Kidney epithelial cell (primary cell): ENCODE results near the gene KCNMA1. TPM values are rescaled to one million over a fixed set of nuclear protein-coding genes. Genes with fewer than 3 reads are reported as not detected.

Source experiments
- DNase-seq: peaks from one replicate; pipeline ENCODE4 v3.0.0-alpha.2; 2010; ENCODE audit warnings: low read depth
- H3K27me3 ChIP-seq: 2 replicates; pipeline ENCODE4 v1.6.0; 2011; ENCODE audit warnings: low read length; ENCODE audit not compliant: control insufficient read depth, insufficient read depth
- H3K36me3 ChIP-seq: 2 replicates; pipeline ENCODE4 v1.5.1; 2011; ENCODE audit warnings: low read length; ENCODE audit not compliant: control insufficient read depth, insufficient read depth
- H3K4me3 ChIP-seq: 2 replicates; pipeline ENCODE4 v1.5.1; 2011; ENCODE audit warnings: low read depth, mild to moderate bottlenecking, control low read depth, low read length
- CTCF ChIP-seq: IDR thresholded peaks from 2 replicates; pipeline ENCODE4 v1.5.1; 2011; ENCODE audit warnings: mild to moderate bottlenecking, moderate library complexity, low read length, control low read depth, inconsistent platforms; ENCODE audit not compliant: insufficient read depth, poor library complexity, severe bottlenecking
- total RNA-seq: library from RNA; depleted of rRNA; stranded (reverse); fragments of >200 nt; gene quantifications from 2 replicates; pipeline ENCODE4 v1.2.3, GENCODE V29; 2015

The KCNMA1 gene
- total RNA-seq, 1 donor from 2014 or later, result 18.9 TPM

- DNase-seq, result no peak
- H3K36me3 ChIP-seq, result no peaks in the 10 kb centered on the region
- H3K4me3 ChIP-seq, result no peak overlapping the region
- no peak for TF ChIP-seq CTCF
- no peaks in the 10 kb centered on the region for H3K27me3 ChIP-seq
Observed at GRCh38 chr10:77284797-77285196, 352.8 kb downstream of the KCNMA1 start.

GRCh38 chr10:77283326-77283725 lies 354.3 kb downstream of the KCNMA1 start:
- H3K4me3 ChIP-seq, result no peak overlapping the region
- no peak for TF ChIP-seq CTCF
- no peak for DNase-seq
- no peaks in the 10 kb centered on the region for H3K27me3 ChIP-seq
- H3K36me3 ChIP-seq, result no peaks in the 10 kb centered on the region

GRCh38 chr10:77282163-77282562 lies 355.4 kb downstream of the KCNMA1 start:
- H3K4me3 ChIP-seq, result no peak overlapping the region
- TF ChIP-seq CTCF, result no peak
- H3K36me3 ChIP-seq, result no peaks in the 10 kb centered on the region
- DNase-seq, result no peak
- no peaks in the 10 kb centered on the region for H3K27me3 ChIP-seq

- no peak overlapping the region for H3K4me3 ChIP-seq
- no peaks in the 10 kb centered on the region for H3K27me3 ChIP-seq
- TF ChIP-seq CTCF, result no peak
- DNase-seq, result no peak
- H3K36me3 ChIP-seq, result no peaks in the 10 kb centered on the region
Observed at GRCh38 chr10:77281719-77282118, 355.9 kb downstream of the KCNMA1 start.

GRCh38 chr10:77279207-77279606 lies 358.4 kb downstream of the KCNMA1 start:
- Histone ChIP-seq H3K27me3 (no peaks in the 10 kb centered on the region), H3K4me3 (no peak overlapping the region), H3K36me3 (no peaks in the 10 kb centered on the region)
- DNase-seq, result no peak
- no peak for TF ChIP-seq CTCF

- TF ChIP-seq CTCF, result no peak
- H3K4me3 ChIP-seq, result no peak overlapping the region
- H3K27me3 ChIP-seq, result no peaks in the 10 kb centered on the region
- H3K36me3 ChIP-seq, result no peaks in the 10 kb centered on the region
- peak; percentile 77 for DNase-seq
Observed at GRCh38 chr10:77274046-77274795, 363.4 kb downstream of the KCNMA1 start.
